Measurements from ENCODE around the gene IFRD2.
"Not testable (repeated sequence)": the region's sequence is repeated elsewhere in the genome, so short reads cannot be mapped to it uniquely, and the experiment has no call there.

IFRD2 gene

GRCh38 chr3:50264964-50265485, 27.2 kb downstream of the IFRD2 start:
- no peak overlapping the region for H3K4me3 ChIP-seq (ENCODE audit: low read depth, low read length)
- TF ChIP-seq CTCF (IDR thresholded peaks at IDR 0.05; ENCODE audit: insufficient read depth, low read depth, low read length, missing control alignments): no peak
- no peak for DNase-seq (ENCODE audit: low read depth)

GRCh38 chr3:50264383-50264963, 27.8 kb downstream of the IFRD2 start:
- no peak for DNase-seq (ENCODE audit: low read depth)
- no peak overlapping the region for H3K4me3 ChIP-seq (ENCODE audit: low read depth, low read length)
- no peak for TF ChIP-seq CTCF (IDR thresholded peaks at IDR 0.05; ENCODE audit: insufficient read depth, low read depth, low read length, missing control alignments)

- H3K4me3 ChIP-seq (ENCODE audit: low read depth, low read length): no peak overlapping the region
- no peak for TF ChIP-seq CTCF (IDR thresholded peaks at IDR 0.05; ENCODE audit: insufficient read depth, low read depth, low read length, missing control alignments)
- DNase-seq (ENCODE audit: low read depth): no peak
Observed at GRCh38 chr3:50263478-50264382, 28.5 kb downstream of the IFRD2 start.

- TF ChIP-seq CTCF (IDR thresholded peaks at IDR 0.05; ENCODE audit: insufficient read depth, low read depth, low read length, missing control alignments): no peak
- H3K4me3 ChIP-seq (ENCODE audit: low read depth, low read length): no peak overlapping the region
- no peak for DNase-seq (ENCODE audit: low read depth)
Observed at GRCh38 chr3:50262778-50263177, 29.5 kb downstream of the IFRD2 start.

- not testable (repeated sequence) for DNase-seq (ENCODE audit: low read depth); H3K4me3 ChIP-seq (ENCODE audit: low read depth, low read length)
Observed at GRCh38 chr3:50262200-50262599, 30.0 kb downstream of the IFRD2 start.

GRCh38 chr3:50261505-50261904, 30.7 kb downstream of the IFRD2 start:
- TF ChIP-seq CTCF (IDR thresholded peaks at IDR 0.05; ENCODE audit: insufficient read depth, low read depth, low read length, missing control alignments): no peak

GRCh38 chr3:50260942-50261441, 31.2 kb downstream of the IFRD2 start:
- H3K4me3 ChIP-seq (ENCODE audit: low read depth, low read length): no peak overlapping the region
- TF ChIP-seq CTCF (IDR thresholded peaks at IDR 0.05; ENCODE audit: insufficient read depth, low read depth, low read length, missing control alignments): no peak
- DNase-seq (ENCODE audit: low read depth): no peak

More at GRCh38 chr3:50261505-50261904, 30.7 kb downstream of the IFRD2 start:
- H3K4me3 ChIP-seq (ENCODE audit: low read depth, low read length): no peak overlapping the region
- no peak for DNase-seq (ENCODE audit: low read depth)
